ENCODE measurements around the gene CRADD.

DNA sequence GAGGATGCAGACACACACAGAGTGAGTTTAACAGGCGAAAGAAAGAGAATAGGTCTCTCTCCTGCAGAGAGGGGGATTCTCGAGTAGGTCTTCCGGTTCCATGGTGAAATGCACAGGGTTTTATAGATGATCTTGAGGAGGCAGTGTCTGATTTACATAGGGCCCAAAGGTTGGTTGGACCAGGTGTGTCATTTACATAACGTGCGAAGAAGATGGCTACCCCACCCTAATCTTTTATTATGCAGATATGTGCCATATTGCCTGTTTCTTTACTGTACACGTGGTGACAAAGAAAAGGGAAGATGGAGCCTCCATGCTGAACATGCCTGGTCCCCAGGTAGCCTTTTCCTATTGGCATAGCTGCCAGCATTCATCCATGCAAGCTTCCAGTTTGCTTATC is 219.8 kb downstream of the CRADD start:
- TF ChIP-seq, protein P1, sequence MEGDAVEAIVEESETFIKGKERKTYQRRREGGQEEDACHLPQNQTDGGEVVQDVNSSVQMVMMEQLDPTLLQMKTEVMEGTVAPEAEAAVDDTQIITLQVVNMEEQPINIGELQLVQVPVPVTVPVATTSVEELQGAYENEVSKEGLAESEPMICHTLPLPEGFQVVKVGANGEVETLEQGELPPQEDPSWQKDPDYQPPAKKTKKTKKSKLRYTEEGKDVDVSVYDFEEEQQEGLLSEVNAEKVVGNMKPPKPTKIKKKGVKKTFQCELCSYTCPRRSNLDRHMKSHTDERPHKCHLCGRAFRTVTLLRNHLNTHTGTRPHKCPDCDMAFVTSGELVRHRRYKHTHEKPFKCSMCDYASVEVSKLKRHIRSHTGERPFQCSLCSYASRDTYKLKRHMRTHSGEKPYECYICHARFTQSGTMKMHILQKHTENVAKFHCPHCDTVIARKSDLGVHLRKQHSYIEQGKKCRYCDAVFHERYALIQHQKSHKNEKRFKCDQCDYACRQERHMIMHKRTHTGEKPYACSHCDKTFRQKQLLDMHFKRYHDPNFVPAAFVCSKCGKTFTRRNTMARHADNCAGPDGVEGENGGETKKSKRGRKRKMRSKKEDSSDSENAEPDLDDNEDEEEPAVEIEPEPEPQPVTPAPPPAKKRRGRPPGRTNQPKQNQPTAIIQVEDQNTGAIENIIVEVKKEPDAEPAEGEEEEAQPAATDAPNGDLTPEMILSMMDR (IDR thresholded peaks at IDR 0.05; ENCODE audit: extremely low read depth in 1 of 2, insufficient read depth in 1 of 2, low read depth in 1 of 2, low read length in 2 of 2), result no peak
- TF ChIP-seq POLR2AphosphoS5 (IDR thresholded peaks at IDR 0.05; ENCODE audit: insufficient read depth, low read depth, low read length) (no peak), GATA2 (IDR thresholded peaks at IDR 0.05; ENCODE audit: insufficient read depth, insufficient read length, low read depth, low read length) (no peak), POLR2A (IDR thresholded peaks at IDR 0.05; ENCODE audit: low read depth, low read length) (no peak), FOS (IDR thresholded peaks at IDR 0.05; ENCODE audit: borderline replicate concordance, insufficient read depth, low read length) (no peak)
